Measurements from ENCODE around the gene THAP10.

Gene THAP10

DNA sequence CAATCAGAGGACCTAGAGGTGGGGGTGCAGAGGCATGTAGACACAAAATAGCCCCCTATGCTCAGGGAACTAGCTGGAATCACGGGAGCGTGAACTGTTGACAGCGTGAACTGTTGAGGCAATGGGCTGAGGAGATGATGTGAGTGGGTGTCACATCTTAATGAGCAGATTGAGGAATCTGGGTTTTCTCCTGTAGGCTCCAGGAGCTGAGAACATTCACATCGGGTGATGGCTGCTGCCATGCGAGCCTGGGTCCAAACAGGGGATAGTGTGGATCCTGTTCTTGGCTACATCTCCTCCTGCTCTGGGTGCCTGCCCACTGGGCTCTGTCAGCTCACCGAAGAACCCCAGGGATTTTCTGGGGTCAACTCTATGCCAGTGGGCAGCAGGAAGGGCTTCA, 40.3 kb downstream of the THAP10 start:
- H3K27me3 ChIP-seq (ENCODE audit: insufficient read depth, low read depth), result no peaks in the 10 kb centered on the region
- no peak overlapping the region for H3K9ac ChIP-seq
- no peak overlapping the region for H2AFZ ChIP-seq (ENCODE audit: low read depth)
- H3K4me1 ChIP-seq (ENCODE audit: low read depth, poor library complexity, severe bottlenecking), result no peaks in the 10 kb centered on the region
- no peak overlapping the region for H3K4me3 ChIP-seq (IDR thresholded peaks at IDR 0.05; ENCODE audit: insufficient read depth, low read depth, low read length)
- no peaks in the 10 kb centered on the region for H4K20me1 ChIP-seq (ENCODE audit: insufficient read depth)
- H3K36me3 ChIP-seq (ENCODE audit: insufficient read depth), result no peaks in the 10 kb centered on the region
- H3K27ac ChIP-seq, result no peak overlapping the region
- TF ChIP-seq, protein P1, sequence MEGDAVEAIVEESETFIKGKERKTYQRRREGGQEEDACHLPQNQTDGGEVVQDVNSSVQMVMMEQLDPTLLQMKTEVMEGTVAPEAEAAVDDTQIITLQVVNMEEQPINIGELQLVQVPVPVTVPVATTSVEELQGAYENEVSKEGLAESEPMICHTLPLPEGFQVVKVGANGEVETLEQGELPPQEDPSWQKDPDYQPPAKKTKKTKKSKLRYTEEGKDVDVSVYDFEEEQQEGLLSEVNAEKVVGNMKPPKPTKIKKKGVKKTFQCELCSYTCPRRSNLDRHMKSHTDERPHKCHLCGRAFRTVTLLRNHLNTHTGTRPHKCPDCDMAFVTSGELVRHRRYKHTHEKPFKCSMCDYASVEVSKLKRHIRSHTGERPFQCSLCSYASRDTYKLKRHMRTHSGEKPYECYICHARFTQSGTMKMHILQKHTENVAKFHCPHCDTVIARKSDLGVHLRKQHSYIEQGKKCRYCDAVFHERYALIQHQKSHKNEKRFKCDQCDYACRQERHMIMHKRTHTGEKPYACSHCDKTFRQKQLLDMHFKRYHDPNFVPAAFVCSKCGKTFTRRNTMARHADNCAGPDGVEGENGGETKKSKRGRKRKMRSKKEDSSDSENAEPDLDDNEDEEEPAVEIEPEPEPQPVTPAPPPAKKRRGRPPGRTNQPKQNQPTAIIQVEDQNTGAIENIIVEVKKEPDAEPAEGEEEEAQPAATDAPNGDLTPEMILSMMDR (conservative IDR thresholded peaks at IDR 0.05; ENCODE audit: low read depth, low read length), result no peak
- H3K4me2 ChIP-seq, result no peak overlapping the region
- H3K79me2 ChIP-seq (ENCODE audit: insufficient read depth, low read depth), result no peaks in the 10 kb centered on the region

DNA sequence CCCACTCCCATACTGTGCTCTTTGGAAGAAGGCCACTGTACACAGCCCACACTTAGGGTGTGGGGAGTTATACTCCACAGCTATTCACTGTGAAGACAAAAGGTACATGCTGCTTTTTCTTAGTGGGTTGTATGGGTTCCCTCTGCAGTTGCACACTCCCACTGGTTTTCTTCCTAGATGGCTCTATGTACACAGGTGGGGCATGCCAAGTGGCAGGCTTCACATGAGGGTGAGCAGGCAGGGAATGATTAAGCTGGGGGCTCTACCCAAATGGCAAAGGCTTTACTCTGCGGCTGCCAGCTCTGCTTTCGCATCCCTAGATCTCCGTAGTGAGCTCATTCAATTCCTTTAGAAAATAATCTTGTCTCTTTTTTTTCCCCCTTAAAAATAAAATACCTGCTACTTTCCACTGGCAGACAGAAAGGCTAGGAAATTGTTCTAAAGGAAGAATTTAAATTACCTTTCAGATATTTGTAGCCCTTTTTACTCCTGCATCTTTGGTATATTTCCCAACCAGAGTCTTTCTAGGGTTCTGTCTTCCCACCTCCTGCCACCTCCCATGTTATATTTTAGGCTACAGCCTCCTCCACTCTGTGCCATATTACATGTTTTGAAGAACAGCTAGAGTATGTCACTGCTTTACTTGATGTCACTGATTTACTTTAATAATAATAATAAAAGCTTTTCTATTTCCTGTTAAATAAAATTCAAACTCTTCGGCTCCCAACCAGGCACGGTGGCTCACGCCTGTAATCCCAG, 46.5 kb downstream of the THAP10 start:
- H3K27me3 ChIP-seq (ENCODE audit: insufficient read depth, low read depth), result no peaks in the 10 kb centered on the region
- TF ChIP-seq, protein P1 (conservative IDR thresholded peaks at IDR 0.05; ENCODE audit: low read depth, low read length), result no peak
- no peak overlapping the region for H3K27ac ChIP-seq
- no peak overlapping the region for H3K4me3 ChIP-seq (IDR thresholded peaks at IDR 0.05; ENCODE audit: insufficient read depth, low read depth, low read length)
- no peak overlapping the region for H3K4me2 ChIP-seq
- H3K36me3 ChIP-seq (ENCODE audit: insufficient read depth), result no peaks in the 10 kb centered on the region
- H3K9ac ChIP-seq, result no peak overlapping the region
- no peaks in the 10 kb centered on the region for H4K20me1 ChIP-seq (ENCODE audit: insufficient read depth)
- H3K4me1 ChIP-seq (ENCODE audit: low read depth, poor library complexity, severe bottlenecking), result no peaks in the 10 kb centered on the region
- H3K79me2 ChIP-seq (ENCODE audit: insufficient read depth, low read depth), result no peaks in the 10 kb centered on the region
- no peak overlapping the region for H2AFZ ChIP-seq (ENCODE audit: low read depth)

DNA sequence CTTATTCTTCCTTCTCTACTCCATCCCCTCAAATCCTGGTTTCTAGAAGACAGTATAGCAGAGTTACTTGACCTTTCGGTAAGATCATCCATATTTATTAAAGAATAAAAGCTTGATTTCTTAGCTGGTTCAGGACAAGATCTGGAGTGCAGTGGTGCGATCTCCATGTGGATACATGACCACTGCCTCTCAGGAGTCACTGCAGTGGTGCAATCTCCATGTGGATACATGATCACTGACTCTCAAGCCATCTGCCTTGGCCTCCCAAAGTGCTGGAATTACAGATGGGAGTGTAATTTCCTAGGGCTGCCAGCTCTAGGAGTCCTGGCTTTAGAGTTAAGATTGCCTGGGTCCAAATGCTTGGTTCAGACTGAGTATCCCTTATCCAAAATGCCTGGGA, 54.8 kb downstream of the THAP10 start:
- no peak overlapping the region for H3K9ac ChIP-seq
- no peaks in the 10 kb centered on the region for H3K4me1 ChIP-seq (ENCODE audit: low read depth, poor library complexity, severe bottlenecking)
- H3K4me2 ChIP-seq, result no peak overlapping the region
- no peaks in the 10 kb centered on the region for H3K79me2 ChIP-seq (ENCODE audit: insufficient read depth, low read depth)
- TF ChIP-seq, protein P1 (conservative IDR thresholded peaks at IDR 0.05; ENCODE audit: low read depth, low read length), result no peak
- no peaks in the 10 kb centered on the region for H3K36me3 ChIP-seq (ENCODE audit: insufficient read depth)
- H3K4me3 ChIP-seq (IDR thresholded peaks at IDR 0.05; ENCODE audit: insufficient read depth, low read depth, low read length), result no peak overlapping the region
- H3K27ac ChIP-seq, result no peak overlapping the region
- no peaks in the 10 kb centered on the region for H4K20me1 ChIP-seq (ENCODE audit: insufficient read depth)
- H2AFZ ChIP-seq (ENCODE audit: low read depth), result no peak overlapping the region
- no peaks in the 10 kb centered on the region for H3K27me3 ChIP-seq (ENCODE audit: insufficient read depth, low read depth)

DNA sequence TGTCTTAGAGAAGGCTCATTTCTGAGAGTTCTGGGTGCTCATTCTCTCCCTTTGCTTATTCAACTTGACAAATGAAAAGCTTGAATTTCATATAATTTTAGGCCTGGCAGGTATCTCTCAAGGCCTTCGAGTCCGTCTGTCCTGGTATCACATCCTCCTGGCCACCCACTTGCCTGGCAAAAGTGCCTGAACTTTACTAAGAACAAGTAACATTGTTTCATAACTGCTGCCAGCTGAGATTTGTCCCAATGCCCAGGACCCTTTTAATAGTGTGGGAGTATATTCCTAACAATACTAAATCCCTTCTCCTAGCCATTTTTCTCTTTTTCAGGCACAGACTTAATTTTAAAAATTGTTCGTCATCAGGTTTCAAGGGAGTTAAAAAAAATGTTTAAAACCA, 56.4 kb downstream of the THAP10 start:
- Histone ChIP-seq H3K4me1 (ENCODE audit: low read depth, poor library complexity, severe bottlenecking) (no peaks in the 10 kb centered on the region), H3K9ac (no peak overlapping the region), H3K4me3 (IDR thresholded peaks at IDR 0.05; ENCODE audit: insufficient read depth, low read depth, low read length) (no peak overlapping the region), H3K27ac (no peak overlapping the region), H3K36me3 (ENCODE audit: insufficient read depth) (no peaks in the 10 kb centered on the region), H2AFZ (ENCODE audit: low read depth) (no peak overlapping the region), H3K79me2 (ENCODE audit: insufficient read depth, low read depth) (no peaks in the 10 kb centered on the region), H3K27me3 (ENCODE audit: insufficient read depth, low read depth) (no peaks in the 10 kb centered on the region), H3K4me2 (no peak overlapping the region), H4K20me1 (ENCODE audit: insufficient read depth) (no peaks in the 10 kb centered on the region)
- TF ChIP-seq, protein P1 (conservative IDR thresholded peaks at IDR 0.05; ENCODE audit: low read depth, low read length), result no peak
